GM19238 (cell line): Measurements from ENCODE around the gene RNF103.
A peak's percentile ranks its signal among the peaks of the same experiment; 100 is the strongest.
"Not testable (repeated sequence)": the region's sequence is repeated elsewhere in the genome, so short reads cannot be mapped to it uniquely, and the experiment has no call there.

Source experiments
- DNase-seq: peaks from one replicate; pipeline ENCODE4 v3.0.0; 2011; ENCODE audit warnings: low spot score; ENCODE audit not compliant: insufficient read length

The RNF103 gene, protein sequence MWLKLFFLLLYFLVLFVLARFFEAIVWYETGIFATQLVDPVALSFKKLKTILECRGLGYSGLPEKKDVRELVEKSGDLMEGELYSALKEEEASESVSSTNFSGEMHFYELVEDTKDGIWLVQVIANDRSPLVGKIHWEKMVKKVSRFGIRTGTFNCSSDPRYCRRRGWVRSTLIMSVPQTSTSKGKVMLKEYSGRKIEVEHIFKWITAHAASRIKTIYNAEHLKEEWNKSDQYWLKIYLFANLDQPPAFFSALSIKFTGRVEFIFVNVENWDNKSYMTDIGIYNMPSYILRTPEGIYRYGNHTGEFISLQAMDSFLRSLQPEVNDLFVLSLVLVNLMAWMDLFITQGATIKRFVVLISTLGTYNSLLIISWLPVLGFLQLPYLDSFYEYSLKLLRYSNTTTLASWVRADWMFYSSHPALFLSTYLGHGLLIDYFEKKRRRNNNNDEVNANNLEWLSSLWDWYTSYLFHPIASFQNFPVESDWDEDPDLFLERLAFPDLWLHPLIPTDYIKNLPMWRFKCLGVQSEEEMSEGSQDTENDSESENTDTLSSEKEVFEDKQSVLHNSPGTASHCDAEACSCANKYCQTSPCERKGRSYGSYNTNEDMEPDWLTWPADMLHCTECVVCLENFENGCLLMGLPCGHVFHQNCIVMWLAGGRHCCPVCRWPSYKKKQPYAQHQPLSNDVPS

DNA sequence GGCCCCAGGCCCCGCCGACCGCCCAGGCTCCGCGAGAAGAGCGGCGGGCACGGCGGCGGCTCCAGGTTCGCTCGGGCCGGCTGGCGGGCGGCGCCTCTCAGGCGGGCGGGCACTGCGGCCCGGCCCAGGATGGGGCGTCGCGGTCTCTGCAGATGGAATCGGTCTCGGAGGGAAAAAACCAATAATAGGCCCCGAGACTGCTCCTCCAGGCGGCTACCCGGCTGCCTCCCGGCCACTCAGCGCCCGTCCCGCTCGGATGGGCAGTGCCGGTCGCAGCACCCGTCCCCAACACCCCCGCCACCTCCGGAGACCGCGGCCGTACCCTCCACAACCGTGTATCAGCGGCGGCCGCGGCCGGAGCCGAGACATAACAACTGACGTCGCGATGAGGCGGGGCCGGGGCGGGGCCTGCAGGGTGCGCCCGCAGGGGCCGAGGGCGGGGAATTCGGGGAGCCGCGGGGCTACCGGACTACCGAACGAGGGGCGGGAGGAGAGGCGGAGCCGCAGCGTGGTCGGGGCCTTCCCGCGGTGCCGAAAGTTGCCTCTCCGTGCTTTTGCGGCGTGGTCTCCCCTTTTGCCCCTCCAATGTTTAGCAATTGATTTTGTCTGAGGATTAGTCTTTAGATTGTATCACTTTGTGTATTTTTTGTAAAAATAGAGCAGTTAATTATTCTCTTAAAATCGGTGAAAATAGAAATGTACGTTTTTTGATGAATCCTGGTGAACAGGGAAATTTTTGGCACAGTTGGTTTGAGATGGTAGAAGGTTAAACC, at the start of gene RNF103:
RNF103 (minus strand) TSS at position 372 of the 773 bp plus-strand sequence. CDS start 979 bp downstream, outside the sequence.
- DNase-seq: peak; percentile 80

GRCh38 chr2:86673011-86673410, 49.3 kb upstream of the RNF103 start:
- no peak for DNase-seq

DNA sequence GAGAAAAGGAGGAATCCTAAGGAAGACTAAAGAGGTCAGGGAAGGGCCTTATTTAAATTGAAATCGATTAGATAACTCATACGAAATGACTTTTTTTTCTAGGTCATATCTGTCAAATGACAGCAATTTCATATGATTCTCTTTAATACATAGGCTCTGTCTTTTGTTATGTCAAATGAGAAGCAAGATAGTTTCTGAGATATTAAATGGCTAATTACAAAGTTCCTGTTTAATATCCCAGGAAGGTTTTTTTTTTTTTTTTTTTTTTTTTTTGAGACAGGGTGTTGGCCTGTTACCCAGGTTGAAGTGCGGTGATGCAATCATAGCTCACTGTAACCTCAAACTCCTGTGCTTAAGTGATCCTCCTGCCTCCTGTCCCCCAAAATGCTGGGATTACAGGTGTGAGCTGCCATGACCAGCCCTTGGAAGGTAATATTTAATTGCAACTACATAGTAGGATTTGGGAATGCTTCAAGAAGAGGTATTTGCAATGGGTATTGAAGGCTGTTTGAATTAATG, 48.4 kb upstream of the RNF103 start:
- no peak for DNase-seq

GRCh38 chr2:86671337-86671981, 47.8 kb upstream of the RNF103 start:
- no peak for DNase-seq

- DNase-seq: not testable (repeated sequence)
These were observed 45.7 kb upstream of the RNF103 start for GRCh38 chr2:86669323-86669722.

DNA sequence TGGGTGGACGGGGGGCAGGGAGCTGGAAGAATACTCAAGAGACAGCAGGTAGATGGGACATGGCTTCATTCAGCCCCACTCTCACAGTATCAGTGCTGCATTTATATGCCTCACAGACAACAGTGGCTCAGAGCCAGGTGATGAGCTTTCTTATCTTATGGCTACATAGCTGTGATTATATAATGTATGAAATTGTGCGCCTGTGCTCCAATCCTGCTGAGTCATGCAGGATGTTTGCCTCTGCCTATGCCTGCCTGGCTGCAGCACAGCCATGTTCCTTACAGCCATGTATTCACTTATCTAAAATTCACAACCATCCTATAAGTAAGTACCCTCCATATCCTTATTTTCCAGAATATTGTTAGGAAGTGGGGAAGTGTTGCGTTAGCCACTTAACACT, 37.7 kb upstream of the RNF103 start:
- DNase-seq: no peak

DNA sequence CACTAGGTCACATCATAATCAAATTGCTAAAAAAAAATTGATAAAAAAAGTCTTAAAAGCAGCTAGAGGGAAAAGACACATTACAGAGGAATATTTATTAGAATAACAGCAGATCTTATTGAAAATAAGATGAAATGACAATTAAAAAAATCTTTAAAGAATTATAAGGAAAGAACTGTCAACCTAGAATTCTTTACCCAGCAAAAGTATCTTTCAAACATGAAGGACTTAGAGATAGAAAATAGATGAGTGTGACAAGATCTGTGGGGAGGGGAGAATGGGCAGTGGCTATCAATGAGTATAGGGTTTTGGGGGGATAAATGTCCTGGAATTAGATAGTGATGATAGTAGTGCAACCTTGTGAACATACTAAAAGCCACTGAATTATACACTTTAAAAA, 26.5 kb upstream of the RNF103 start:
- DNase-seq: no peak

- DNase-seq: no peak
These were observed 25.7 kb upstream of the RNF103 start for GRCh38 chr2:86649119-86649947.

GRCh38 chr2:86648681-86649080, 25.0 kb upstream of the RNF103 start:
- no peak for DNase-seq

GRCh38 chr2:86646865-86647264, 23.2 kb upstream of the RNF103 start:
- DNase-seq: no peak

DNA sequence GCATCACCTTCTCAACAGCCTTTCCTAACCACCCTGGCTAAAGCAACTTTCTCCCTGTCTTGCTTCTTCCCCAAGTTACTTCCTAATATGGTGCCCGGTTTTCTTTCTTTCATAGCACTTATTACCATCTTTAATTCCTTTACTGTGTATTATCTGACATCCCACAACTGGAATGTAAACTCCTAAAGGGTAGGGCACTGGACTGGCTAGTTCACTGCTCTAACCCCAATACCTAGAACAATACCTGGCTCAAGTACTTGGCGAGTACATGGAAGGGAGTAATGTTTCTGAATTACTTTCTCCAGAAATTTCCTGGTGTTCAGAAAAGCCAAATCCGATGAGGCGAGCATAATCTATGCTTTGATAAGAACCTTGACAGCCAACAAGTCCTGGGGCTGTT, 22.7 kb upstream of the RNF103 start:
- DNase-seq: no peak

- DNase-seq: no peak
These were observed 22.1 kb upstream of the RNF103 start for GRCh38 chr2:86645752-86646151.

DNA sequence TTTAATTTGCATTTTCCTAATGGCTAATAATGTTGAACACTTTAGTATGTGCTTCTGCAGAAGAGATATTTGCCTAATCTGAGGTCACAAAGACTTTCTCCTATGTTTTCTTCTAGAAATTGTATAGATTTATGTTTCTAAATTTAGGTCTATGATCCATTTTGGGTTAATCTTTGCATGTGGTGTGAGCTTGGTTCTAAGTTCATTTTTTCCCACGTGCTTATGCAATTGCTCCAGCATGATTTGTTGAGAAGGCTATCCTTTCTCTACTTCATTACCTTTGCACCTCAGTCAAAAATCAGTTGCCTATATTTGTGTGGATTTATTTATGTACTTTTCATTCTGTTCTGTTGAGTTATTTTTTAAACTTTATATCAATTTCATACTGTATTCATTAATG, 15.0 kb upstream of the RNF103 start:
- no peak for DNase-seq

DNA sequence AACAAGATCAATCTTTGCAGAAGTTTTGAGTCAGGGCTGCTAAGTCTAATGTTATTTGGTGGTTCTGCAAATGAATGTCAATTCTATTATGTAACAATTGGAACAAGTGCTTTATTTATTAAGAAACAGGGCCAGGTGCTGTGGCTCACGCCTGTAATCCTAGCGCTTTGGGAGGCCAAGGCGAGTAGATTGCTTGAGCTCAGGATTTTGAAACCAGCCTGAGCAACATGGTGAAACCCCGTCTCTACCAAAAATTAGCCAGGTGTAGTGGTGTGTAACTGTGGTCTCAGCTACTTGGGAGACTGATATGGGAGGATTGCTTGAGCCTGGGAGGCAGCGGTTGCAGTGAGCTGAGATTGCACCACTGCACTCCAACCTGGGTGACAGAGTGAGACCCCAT, 13.2 kb upstream of the RNF103 start:
- DNase-seq: no peak

GRCh38 chr2:86634352-86634751, 10.7 kb upstream of the RNF103 start:
- DNase-seq: no peak

DNA sequence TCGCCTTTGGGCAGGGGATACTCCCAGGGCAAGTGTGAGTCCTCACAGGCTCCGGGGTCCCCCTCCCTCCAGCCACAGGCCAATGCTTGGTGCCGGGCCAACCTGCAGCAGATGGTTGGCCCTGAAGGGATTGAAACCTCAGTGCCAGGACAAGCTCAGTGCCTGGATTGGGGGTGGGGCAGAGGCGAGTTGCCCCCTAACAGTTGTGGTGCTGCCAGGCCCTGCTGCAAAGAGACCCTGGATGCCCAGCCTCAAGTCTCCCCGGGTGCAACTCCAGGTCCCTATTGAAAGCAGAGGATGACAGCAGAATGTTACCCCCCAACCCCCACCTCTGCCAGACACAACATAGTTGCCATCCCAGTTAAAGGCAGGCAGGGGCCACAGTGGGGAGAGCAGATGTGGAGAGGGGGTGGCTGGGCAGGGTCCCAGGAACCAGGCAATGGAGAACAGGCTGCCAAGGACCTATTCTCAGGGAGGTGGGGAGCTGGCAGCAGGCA, 9.5 kb upstream of the RNF103 start:
- no peak for DNase-seq

- no peak for DNase-seq
These were observed 9.0 kb upstream of the RNF103 start for GRCh38 chr2:86632672-86633071.

DNA sequence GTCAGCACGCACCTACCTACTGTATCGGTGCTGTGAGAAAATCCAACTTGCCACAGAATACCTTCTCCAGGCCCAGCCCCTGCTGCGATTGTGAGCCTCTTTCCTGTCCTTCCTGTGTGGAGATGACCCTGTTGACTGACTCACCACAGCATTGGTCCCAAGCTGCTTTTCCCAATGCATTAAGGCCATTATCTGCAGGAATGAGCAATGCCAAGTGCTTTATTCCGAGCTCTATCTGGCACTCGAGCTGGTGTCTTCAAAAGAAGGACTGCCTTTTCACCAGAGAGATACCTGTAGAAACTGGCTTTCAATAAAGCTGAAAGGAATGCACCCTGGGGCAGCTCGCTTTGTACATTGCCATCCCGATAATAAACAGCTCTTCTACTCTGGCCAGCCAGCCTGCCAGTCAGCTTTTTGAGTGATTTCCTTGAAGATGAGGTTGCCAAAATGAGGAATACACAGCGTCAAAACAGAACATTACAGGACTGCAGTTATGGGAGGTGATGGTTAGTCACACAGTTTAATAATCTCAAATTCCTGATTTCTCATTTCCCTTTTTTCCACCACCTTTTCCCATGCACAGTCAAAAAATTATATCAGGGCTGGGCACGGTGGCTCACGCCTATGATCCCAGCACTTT, 8.3 kb upstream of the RNF103 start:
- DNase-seq: no peak

GRCh38 chr2:86628091-86628522, 4.4 kb upstream of the RNF103 start:
- DNase-seq: peak; percentile 25

DNA sequence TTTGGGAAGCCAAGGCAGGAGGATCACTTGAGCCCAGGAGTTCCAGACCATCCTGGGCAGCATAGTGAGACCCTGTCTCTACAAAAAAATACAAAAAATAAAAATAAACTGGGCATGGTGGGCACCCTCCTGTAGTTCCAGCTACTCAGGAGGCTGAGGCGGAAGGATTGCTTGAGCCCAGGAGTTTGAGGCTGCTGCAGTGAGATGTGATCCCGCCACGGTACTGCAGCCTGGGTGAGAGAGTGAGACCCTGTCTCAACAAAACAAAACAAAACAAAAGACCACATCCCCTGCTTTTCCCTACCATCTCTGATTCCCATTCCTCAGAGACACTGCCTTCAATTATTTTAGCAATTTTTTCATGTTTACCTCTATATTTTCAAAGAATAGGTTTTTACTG, 3.9 kb upstream of the RNF103 start:
- no peak for DNase-seq
